Measurements from ENCODE around the gene MAVS.
A peak's percentile ranks its signal among the peaks of the same experiment; 100 is the strongest.

The MAVS gene

DNA sequence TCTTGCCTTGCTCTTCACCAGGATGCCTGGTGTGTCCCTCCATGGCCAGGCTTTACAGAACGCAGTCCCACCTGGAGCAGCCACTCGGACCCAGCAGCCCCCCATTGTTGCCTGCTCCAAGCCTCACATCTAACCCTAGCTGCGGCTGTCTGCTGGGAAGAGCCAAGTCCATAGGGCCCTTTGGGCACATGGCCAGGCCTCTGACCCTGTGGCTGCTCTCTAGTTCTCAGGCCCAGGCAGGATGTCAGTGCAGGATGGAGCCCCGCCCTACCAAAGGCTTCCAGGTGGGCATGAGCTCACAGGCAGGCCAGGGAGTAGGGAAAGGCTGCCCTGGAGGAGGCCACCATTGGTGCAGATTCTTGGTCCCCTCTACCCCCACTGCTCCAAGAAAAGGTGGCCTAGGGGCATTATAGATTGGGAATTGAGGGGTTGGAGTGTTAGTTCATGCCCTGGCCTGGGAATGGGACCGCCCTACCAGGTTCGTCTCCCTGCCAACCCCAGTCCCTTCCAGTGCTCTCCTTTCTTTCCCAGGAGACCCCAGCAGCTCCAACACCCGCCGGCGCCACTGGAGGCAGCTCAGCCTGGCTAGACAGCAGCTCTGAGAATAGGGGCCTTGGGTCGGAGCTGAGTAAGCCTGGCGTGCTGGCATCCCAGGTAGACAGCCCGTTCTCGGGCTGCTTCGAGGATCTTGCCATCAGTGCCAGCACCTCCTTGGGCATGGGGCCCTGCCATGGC lies 18.7 kb downstream of the MAVS start:
- no peak overlapping the region for H3K4me3 ChIP-seq
- H3K9ac ChIP-seq = no peak overlapping the region; a peak in 1 of 22 replicates
- H3K4me1 ChIP-seq = peaks cover 13 to 44% (median 24%) of the 10 kb centered on the region in 10 experiments; a peak in 19 of 20 replicates
- peaks cover 5 to 15% (median 13%) of the 10 kb centered on the region in 11 experiments; a peak in 18 of 22 replicates for H3K9me3 ChIP-seq (replicated peaks in 1 of 11)
- H3K36me3 ChIP-seq = peaks cover 95 to 100% (median 99%) of the 10 kb centered on the region in 11 experiments
- TF ChIP-seq Cebpa-rat (IDR thresholded peaks at IDR 0.05) = no peak
- H4K20me1 ChIP-seq = peaks cover 40 to 91% (median 64%) of the 10 kb centered on the region in 11 experiments; a peak in 21 of 22 replicates
- no peak overlapping the region for H3K27ac ChIP-seq
- H3K27me3 ChIP-seq = no peaks in the 10 kb centered on the region
- H3K4me2 ChIP-seq = no peak overlapping the region

DNA sequence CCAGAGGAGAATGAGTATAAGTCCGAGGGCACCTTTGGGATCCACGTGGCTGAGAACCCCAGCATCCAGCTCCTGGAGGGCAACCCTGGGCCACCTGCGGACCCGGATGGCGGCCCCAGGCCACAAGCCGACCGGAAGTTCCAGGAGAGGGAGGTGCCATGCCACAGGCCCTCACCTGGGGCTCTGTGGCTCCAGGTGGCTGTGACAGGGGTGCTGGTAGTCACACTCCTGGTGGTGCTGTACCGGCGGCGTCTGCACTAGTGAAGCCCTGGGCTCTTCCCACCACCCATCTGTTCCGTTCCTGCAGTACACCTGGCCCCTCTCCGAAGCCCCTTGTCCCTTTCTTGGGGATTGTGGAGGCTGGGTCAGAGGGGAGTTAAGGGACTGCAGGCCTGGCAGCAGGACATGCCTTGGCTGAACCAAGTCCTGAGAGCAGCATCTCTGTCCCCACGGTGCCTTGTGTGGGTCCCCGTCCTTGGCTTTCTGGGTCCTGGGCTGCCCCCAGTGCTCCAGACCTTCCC lies 19.3 kb downstream of the MAVS start:
- Histone ChIP-seq H3K4me1 (peaks cover 13 to 44% (median 24%) of the 10 kb centered on the region in 10 experiments; a peak in 19 of 20 replicates), H3K9ac (no peak overlapping the region; a peak in 1 of 22 replicates), H3K36me3 (peaks cover 97 to 100% (median 99%) of the 10 kb centered on the region in 11 experiments), H4K20me1 (peaks cover 40 to 91% (median 64%) of the 10 kb centered on the region in 11 experiments; a peak in 21 of 22 replicates), H3K27me3 (no peaks in the 10 kb centered on the region), H3K4me2 (no peak overlapping the region), H3K4me3 (no peak overlapping the region), H3K9me3 (replicated peaks in 1 of 11) (peaks cover 5 to 15% (median 13%) of the 10 kb centered on the region in 11 experiments; a peak in 18 of 22 replicates), H3K27ac (no peak overlapping the region)
- no peak for TF ChIP-seq Cebpa-rat (IDR thresholded peaks at IDR 0.05)

DNA sequence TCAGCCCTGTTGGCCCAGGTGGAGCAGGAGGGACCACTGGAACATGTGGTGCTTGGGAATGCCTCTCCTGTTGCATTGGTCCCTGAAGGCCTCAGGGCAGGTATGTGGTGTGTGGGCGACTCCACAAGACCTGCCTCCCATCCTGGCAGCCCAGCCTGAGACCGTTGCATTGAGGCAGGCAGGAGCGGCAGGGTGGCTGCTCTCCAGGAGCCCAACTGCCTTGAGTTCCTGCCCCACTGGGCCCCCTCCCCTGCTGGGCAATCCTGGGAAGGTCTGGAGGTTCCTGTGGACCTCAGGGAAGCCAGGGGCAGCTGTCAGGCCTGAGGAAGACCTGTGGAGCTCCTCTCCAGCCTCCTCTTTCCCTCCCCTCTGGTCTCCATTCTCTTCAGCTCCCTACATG lies 19.8 kb downstream of the MAVS start:
- no peak for TF ChIP-seq Cebpa-rat (IDR thresholded peaks at IDR 0.05)
- peaks cover 5 to 12% (median 10%) of the 10 kb centered on the region in 11 experiments; a peak in 18 of 22 replicates for H3K9me3 ChIP-seq (replicated peaks in 1 of 11)
- H3K27ac ChIP-seq = no peak overlapping the region
- no peak overlapping the region for H3K4me2 ChIP-seq
- no peaks in the 10 kb centered on the region for H3K27me3 ChIP-seq
- H4K20me1 ChIP-seq = peaks cover 44 to 91% (median 64%) of the 10 kb centered on the region in 11 experiments; a peak in 21 of 22 replicates
- peaks cover 97 to 100% (median 99%) of the 10 kb centered on the region in 11 experiments for H3K36me3 ChIP-seq
- H3K4me3 ChIP-seq = no peak overlapping the region
- peak overlapping the region in 1 of 11 experiments; percentile 5; a peak in 1 of 22 replicates for H3K9ac ChIP-seq
- peaks cover 14 to 46% (median 24%) of the 10 kb centered on the region in 10 experiments; a peak in 19 of 20 replicates for H3K4me1 ChIP-seq

DNA sequence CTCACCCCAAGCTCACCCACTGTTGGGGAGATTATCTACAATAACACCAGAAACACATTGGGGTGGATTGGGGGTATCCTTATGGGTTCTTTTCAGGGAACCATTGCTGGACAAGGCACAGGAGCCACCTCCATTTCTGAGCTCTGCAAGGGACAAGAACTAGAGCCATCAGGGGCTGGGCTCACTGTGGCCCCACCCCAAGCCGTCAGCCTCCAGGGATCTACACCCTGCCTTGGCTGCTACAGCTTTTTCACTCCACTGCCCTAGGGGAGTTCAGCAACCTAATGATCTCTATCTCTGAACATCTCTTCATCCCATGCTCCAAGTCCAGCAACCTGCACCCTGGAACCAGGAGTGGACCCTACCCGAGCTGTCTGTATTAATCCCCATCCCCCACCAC lies 21.2 kb downstream of the MAVS start:
- H3K36me3 ChIP-seq = peaks cover 96 to 100% (median 97%) of the 10 kb centered on the region in 11 experiments
- no peak for TF ChIP-seq Cebpa-rat (IDR thresholded peaks at IDR 0.05)
- H3K9me3 ChIP-seq (replicated peaks in 1 of 11) = no peaks in the 10 kb centered on the region
- no peak overlapping the region for H3K27ac ChIP-seq
- no peak overlapping the region for H3K4me2 ChIP-seq
- H3K4me1 ChIP-seq = peaks cover 9 to 41% (median 18%) of the 10 kb centered on the region in 10 experiments; a peak in 19 of 20 replicates
- H3K4me3 ChIP-seq = no peak overlapping the region
- no peak overlapping the region for H3K9ac ChIP-seq
- H3K27me3 ChIP-seq = no peaks in the 10 kb centered on the region
- peaks cover 35 to 83% (median 57%) of the 10 kb centered on the region in 11 experiments; a peak in 21 of 22 replicates for H4K20me1 ChIP-seq

DNA sequence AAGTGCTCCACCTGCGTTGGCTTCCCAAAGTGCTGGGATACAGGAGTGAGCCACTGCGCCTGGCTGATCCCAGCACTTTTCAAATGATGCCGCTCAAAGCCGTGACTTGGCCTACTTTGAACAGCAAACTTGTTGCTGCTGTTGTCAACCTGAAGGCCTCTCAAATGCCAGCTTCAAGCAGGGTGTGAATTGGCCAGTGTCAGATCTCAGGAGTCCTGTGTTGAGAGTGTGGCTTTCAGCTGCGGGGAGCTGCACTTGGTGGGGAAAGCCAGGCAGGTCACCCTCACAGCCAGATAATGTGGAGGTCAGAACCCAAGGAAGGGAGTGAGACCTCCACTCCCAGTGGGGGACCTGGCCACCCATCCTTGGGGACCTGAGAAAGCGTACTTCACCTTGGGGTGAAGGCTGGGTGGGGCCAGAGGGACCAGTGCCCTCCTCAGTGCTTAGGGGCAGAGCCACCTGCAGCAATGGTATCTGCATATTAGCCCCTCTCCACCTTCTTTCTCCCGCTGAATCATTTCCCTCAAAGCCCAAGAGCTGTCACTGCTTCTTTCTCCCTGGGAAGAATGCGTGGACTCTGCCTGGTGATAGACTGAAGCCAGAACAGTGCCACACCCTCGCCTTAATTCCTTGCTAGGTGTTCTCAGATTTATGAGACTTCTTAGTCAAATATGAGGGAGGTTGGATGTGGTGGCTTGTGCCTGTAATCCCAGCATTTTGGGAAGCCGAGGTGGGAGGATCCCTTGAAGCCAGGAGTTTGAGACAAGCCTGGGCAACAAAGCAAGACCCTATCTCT lies 23.4 kb downstream of the MAVS start:
- Histone ChIP-seq H4K20me1 (peaks cover 13 to 72% (median 37%) of the 10 kb centered on the region in 11 experiments; a peak in 20 of 22 replicates), H3K36me3 (peaks cover 87 to 100% (median 95%) of the 10 kb centered on the region in 11 experiments), H3K4me3 (no peak overlapping the region), H3K9ac (no peak overlapping the region), H3K27me3 (no peaks in the 10 kb centered on the region), H3K27ac (no peak overlapping the region), H3K4me1 (peaks cover 9 to 30% (median 19%) of the 10 kb centered on the region in 10 experiments), H3K9me3 (replicated peaks in 1 of 11) (peaks cover 0 to 6% (median 0%) of the 10 kb centered on the region in 11 experiments; a peak in 1 of 22 replicates), H3K4me2 (no peak overlapping the region)
- TF ChIP-seq Cebpa-rat (IDR thresholded peaks at IDR 0.05) = no peak

DNA sequence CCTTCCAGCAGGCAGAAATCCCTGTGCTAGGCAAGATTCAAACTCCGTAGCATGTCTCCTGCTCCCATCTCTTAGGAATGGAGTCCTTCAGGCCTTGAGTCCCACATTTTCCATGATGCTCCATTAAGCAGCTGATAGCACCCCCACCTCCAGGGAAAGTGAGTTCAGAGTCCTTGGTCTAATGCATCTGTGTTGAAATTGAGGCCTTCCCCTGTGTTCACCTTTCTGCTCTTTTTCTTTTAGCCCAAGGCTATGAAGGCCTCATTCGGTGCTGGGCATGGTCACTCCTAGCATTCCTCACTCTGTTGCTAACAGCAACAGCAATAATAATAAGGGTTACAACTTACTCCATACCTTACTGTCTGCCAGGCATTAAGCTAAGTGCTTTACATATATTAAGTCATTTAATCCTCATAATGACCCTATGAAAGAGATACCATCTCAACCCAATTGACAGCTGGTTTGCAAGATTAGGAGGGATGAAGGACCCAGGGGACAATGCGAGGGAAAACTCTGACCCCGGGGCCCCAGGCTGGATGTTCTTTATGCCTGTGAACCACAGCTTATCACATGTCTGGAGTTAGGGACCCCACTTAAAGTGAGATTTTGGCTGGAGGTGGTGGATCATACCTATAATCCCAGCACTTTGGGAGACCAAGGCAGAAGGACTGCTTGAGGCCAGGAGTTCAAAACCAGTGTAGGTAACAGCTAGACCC lies 25.1 kb downstream of the MAVS start:
- TF ChIP-seq Cebpa-rat (IDR thresholded peaks at IDR 0.05) = no peak
- H4K20me1 ChIP-seq = peaks cover 7 to 70% (median 32%) of the 10 kb centered on the region in 11 experiments; a peak in 18 of 22 replicates
- no peak overlapping the region for H3K9ac ChIP-seq
- H3K27me3 ChIP-seq = no peaks in the 10 kb centered on the region
- no peak overlapping the region for H3K4me3 ChIP-seq
- H3K4me1 ChIP-seq = peaks cover 25 to 44% (median 34%) of the 10 kb centered on the region in 10 experiments
- no peak overlapping the region for H3K27ac ChIP-seq
- H3K9me3 ChIP-seq (replicated peaks in 1 of 11) = peaks cover 0 to 6% (median 0%) of the 10 kb centered on the region in 11 experiments; a peak in 1 of 22 replicates
- no peak overlapping the region for H3K4me2 ChIP-seq
- H3K36me3 ChIP-seq = peaks cover 70 to 90% (median 79%) of the 10 kb centered on the region in 11 experiments

DNA sequence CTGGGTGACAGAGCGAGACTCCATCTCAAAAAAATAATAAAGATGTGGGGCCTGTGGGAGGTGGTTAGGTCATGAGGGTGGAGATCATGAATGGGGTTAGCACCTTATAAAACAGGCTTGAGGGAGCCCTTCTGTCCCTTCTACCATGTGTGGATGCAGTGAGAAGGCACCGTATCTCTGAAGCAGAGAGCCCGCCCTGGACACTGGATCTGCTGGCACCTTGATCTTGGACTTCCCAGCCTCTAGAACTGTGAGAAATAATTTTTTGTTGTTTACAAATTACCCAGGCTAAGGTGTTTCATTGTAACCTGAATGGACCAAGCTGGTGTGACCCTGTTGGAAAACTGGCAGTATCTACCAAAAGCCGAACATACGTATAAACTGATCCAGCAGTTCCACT lies 26.9 kb downstream of the MAVS start:
- H3K4me2 ChIP-seq = no peak overlapping the region
- H3K36me3 ChIP-seq = peaks cover 52 to 83% (median 61%) of the 10 kb centered on the region in 11 experiments
- H4K20me1 ChIP-seq = peaks cover 0 to 59% (median 20%) of the 10 kb centered on the region in 11 experiments; a peak in 15 of 22 replicates
- no peak overlapping the region for H3K9ac ChIP-seq
- TF ChIP-seq Cebpa-rat (IDR thresholded peaks at IDR 0.05) = no peak
- H3K4me1 ChIP-seq = peaks cover 24 to 48% (median 30%) of the 10 kb centered on the region in 10 experiments
- no peak overlapping the region for H3K4me3 ChIP-seq
- peaks cover 0 to 6% (median 0%) of the 10 kb centered on the region in 11 experiments; a peak in 1 of 22 replicates for H3K9me3 ChIP-seq (replicated peaks in 1 of 11)
- H3K27me3 ChIP-seq = no peaks in the 10 kb centered on the region
- H3K27ac ChIP-seq = no peak overlapping the region

Measured in BLaER1 treated with 17β-estradiol and CSF1 and Interleukin-3, amounts not matched to agents 10 nM and 100 nM (cell line).